A204.1 (cell line): ENCODE results near the gene RMND5A.

Experiments used
- FAIRE-seq: peaks from 2 replicates; lab custom pipeline; 2012; peaks lifted over from hg19 to GRCh38; lab: Jason Lieb, UNC

RMND5A gene

DNA sequence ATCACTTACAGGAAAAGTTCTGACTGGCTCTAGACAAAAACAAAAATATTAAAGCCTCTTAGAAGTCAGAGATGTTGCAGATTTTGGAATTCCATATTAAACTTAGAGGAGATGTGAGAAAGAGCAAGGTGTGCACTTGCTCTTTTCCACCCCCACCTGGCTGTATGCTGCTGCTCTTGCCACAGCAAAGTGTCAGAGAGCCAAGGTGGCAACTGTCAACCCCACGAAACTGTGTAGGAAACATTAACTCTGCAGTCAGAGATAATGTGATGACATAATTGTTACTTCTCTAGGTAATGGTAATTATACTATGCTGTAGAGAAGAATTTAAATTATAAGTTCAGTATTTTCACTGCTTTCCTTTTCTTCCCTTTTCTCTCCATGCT, 45.2 kb downstream of the RMND5A start:
- FAIRE-seq, result no peak

DNA sequence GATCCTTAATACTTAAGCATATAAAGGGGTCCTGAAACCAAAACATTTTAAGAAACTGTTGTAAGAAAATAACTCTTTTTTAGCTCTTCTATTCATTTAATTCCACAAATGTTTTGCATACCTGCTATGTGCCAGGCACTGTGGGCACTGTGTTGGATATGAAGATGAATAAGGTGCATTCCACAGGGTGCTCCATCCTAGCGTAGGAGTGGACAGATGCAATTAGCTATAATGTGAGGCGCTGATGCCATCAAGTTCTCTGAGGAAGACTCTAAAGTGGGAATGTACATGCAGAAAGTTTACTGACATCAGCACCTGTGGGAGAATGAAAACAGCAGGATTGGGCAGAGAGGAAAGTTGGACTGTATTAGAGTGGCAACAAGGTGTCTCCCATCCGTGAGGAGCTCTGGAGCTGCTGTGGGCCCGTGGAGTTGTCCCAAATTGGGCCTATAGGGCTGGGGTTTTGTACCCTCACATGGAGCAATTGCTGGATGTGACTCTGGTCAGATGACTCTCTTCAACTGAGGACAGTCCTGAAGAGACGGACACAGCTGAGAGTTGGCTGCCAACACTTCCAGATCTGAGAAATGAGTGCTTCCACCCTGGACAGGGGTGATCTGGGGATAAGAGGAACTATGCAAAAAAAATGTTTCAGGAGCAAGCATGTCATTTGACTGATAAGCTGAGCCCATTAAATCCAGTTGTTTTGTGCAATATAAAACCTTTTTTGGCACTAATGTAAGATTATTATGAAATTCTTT, 48.3 kb downstream of the RMND5A start:
- FAIRE-seq, result no peak

DNA sequence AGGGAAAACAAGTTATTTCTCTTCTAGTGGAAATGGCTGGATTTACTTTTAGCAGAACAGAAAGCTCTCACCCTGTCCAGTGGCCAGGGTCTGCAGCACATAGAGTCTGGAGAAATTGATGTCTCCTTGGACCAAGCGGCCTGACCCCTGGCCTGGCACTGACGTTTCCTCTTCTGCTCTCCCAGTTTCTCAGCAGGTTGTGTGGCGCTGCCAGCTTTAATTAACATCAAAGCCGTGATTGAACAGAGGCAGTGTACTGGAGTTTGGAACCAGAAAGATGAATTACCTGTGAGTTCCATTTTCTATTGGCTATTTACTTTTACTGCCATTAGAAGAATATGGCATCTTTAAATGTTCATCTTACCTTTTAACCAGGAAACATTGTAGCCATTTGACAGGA, 49.7 kb downstream of the RMND5A start:
- FAIRE-seq, result no peak

DNA sequence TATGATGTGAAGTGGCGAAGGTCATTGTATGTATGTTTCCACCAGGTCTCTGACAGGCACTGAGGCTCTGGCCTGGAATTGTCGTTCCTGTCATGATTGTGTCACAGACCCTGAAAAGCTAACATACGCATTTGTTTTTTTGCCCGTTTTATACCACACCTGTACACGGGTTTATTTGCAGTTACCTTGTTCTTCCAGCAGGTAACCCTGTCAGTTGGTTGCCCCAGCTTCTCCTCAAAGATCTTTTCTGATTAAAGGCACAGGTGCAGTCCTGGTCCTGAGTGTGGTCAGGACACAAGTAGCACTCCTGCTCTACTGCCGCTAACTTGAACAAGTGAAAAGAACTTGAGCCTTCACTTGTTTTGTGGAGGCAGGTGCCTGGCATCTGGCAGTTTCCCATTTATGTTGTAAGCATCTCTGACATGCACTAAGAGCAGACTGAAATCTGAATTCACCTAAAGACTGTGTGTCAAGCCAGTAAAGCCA, 50.8 kb downstream of the RMND5A start:
- no peak for FAIRE-seq

DNA sequence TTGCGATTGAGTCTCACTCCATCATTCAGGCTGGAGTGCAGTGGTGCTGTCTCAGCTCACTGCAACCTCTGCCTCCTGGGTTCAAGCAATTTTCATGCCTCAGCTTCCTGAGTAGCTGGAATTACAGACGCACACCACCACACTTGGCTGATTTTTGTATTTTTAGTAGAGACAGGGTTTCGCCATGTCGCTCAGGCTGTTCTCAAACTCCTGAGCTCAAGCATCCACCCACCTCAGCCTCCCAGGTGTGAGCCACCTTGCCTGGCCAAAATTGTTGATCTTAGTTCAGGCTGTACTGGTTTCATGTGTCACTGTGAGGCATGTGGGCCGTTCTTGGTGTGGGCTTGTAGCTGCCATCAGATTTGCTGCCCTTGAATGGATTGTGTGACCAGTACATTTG, 52.5 kb downstream of the RMND5A start:
- no peak for FAIRE-seq

DNA sequence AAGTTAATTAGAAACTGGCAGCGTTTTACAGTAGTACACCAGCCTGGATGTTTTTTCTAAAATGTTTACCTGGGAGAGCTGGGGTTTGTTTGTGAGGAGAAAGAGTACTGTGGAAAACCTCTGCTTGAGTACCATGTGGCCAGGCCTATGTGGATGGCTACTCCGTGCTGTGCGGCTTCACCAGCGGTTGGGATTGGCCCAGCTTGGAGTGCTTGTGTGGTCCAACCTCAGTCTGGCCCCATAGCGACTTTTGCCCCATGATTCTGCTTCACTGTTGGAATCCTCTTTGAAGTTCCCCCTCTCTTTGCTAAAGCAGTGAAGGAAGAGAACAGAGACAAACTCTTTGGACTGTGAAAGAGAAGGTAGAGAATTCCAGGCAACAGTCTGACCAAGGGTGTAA, 54.8 kb downstream of the RMND5A start:
- no peak for FAIRE-seq

DNA sequence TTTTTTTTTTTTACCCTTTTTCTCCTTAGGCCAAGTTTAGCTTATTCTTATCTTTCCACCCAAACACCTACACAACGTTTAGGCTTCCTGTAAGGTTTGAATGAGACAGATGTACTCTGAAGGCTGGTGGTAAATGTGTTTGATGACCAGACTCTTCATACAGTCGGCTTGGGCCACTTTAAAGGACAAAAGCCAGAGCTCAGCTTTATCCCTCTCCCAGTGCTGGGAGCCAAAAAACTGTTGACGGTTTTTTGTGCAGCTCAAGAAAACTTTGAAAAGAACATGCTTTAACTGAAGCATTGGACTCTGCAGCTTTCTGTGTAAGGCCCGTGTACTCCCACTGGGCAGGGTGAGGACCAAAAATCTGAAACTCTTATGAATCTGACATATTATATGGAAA, 55.2 kb downstream of the RMND5A start:
- no peak for FAIRE-seq

DNA sequence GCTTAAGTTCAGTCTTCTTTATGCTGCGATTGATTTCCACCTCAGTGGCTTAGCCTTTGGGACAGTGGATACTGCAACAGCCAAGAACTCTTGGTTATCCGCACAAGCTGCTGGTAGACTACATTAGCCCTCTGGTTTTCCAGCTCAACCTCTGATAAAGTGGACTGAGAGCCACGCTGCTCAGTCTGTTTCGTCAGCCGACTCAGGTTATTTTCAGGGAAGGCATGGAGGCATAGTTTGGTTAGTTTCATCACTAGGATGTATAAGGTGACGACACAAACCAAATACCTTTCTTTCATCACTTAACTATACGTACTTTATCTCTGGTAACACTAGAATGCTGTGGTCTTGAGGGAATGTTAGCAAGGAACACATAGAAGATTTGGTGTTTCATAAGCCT, 56.4 kb downstream of the RMND5A start:
- no peak for FAIRE-seq

DNA sequence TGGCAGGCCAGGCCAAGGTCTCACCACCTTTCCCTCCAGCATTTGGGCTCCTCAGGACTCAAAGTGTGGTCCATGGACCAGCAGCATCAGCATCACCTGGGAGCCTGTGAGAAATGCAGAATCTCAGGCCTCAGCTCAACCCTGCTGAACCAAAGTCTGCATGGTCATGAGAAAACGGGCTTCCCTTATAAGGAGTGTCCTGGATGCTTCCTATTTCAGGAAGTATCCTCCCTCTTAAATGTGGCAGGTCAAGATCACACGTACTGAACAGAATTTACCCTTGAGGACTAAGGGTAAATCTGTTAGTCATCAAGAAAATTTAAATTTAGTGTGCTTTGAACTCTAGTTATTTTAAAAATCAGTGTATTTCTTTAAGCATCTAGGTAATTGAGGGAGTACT, 58.9 kb downstream of the RMND5A start:
- FAIRE-seq, result no peak

DNA sequence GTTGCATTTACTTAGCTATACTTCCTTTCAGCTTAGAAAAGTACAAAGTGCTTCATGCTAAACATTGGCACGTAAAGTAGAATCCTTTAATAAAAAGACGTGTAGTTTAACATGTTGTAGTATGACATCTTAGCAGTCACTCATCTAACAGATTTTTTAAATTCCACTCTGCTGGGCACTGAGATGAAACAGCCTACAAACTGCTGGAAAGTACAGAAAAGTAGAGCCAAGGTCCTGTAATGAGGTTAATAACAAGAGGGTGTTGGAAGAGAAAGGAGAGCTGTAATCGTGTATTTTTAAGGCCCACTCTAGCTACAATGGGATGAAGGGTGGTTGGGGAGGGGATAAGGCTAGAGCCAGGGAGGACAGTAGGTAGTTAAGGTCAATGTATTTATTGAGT, 59.9 kb downstream of the RMND5A start:
- FAIRE-seq, result no peak

DNA sequence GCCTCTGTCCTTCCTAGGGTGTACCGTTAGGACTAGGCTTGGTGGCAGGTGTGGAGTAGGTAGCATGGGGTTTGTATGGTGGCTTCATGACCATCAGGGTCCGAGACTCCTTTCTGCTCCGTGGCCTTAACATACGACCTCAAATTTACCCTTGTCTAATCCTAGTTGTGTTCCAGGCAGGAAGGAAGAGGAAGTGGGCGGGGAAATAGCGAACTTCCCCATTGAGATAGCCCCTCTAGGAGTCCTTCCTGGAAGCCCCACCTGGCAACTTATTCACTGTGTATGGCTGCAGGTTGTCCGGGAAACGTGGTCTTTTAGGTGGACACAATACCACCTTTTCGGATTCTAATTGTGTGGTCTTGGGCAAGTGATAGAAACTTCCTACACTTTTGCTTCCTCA, 61.3 kb downstream of the RMND5A start:
- FAIRE-seq, result no peak

DNA sequence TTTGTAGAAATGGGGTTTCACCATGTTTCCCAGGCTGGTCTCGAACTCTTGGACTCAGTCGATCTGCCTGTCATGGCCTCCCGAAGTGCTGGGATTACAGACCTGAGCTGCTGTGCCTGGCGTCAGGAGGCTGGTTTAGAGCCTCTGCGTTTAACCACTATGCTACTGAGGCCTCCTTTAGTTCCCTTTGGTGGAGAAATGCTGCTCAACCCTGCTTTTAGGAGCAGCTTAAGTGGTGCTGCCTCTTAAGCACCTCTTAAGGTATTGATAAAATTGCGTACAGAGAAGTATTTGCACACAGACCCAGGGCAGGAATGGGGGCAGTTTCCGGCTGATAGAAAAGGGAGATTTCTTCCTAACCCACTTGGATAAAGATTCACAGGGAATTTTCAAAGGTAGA, 62.7 kb downstream of the RMND5A start:
- FAIRE-seq, result no peak

DNA sequence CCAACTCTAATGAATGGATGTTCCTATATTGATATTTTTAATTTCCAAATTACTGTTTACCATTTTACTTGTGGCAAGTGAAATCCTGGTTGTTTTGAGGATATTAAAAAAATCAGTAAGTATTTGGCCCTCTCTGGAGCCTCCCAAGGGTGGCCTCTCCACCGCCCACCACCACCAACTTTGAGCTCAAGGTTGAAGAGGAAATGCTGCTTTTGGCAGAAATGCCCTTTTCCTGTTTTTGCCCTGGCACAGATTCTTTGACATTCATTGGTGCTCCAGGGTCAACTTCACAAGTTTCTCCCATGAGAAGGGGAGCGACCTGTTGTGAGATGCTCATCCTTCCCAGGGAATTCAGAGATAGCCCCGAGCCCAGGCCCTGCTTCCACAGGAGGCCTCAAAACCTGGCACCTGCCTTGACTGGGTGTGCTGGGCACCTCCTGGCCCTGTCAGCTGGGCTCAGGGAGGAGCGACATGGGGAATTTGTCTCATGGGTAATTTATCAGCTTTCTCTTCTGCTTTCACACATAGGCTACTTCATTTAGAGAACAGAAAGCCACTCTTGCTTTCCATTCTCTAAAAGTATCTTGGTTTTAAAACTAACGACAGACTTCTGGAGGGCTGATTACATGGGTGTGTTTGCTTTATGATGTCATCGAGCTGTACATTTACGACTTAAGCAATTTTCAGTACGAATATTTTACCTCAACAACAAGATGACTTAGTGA, 63.7 kb downstream of the RMND5A start:
- no peak for FAIRE-seq

DNA sequence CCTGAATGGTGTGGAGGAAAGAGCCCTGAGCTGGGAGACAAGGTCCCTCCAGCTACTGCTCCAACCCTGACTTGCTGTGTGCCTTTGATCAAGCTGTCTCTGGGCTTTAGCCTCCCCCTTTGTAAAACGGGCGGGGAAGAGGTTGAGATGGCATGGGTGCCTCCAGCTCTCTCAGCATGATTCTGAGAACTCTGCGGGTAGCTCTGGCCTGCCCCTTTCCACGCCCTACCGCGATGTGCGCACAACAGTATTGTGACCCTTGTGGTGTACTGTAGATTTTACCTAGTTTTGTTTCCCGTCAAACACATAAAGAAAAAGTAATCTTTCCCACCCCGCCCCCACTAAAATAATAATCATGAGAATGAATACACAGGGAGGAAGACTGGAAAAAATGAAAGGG, 65.4 kb downstream of the RMND5A start:
- no peak for FAIRE-seq

DNA sequence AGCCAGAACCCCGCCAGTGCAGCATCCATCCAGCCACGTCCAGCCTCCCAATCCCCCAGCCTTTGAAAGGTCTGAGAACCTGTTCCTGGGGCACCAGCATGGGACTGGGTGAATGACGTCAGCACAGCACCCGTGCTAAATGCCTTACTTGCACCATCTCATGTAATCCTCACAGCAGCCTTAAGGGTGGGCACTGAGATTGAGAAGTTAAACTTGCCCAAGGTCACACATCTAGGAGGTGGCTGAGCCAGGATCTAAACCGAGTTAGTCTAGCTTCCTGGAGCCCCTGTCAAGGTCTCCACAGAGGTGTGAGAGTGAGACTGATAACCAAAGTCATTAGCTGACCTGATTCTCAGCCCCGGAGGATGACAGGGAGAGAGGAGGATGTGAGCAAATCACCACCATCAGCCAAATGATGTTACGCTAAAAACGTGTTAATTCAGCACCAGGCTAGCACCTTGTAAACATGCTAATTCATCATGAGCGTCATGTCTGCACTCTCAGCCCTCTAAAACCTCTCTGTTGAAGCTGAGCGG, 66.0 kb downstream of the RMND5A start:
- FAIRE-seq, result no peak

DNA sequence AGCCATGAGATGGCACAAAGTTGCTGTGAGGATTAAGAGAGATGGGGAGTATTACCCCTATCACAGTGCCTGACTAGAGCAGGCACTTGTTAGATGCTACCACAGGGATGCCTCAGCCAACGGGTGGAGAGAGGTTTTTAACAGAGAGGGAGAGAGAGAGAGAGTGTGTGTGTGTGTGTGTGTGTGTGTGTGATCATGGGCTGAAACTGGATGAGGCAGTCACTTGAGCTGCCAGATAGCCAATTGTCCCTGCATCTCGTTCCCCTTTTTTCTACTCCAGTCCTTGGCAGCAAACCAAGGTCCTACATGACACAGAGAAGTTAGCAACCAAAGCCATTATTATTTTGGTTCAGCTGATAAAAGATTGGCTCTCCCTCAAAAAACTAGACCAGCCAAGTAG, 67.6 kb downstream of the RMND5A start:
- FAIRE-seq, result no peak

DNA sequence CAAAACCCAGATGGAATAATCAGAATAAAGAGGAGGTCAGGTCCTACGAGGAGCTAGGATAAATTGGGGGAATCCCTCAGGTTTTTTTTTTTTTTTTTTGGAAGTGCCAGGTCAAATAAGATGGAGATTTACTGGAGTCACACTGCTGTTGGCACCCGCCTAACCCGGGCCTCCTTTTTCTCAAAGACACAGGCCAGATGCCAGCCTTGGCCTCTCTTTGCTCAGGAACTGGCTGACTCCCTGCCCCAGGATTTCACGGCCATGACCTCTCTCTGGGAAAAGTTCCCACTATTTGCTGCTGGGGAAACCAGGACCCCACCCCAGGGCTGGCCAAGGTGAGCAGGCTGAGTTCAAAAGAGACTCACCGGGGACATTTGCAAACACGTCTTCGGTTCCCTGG, 68.1 kb downstream of the RMND5A start:
- no peak for FAIRE-seq

DNA sequence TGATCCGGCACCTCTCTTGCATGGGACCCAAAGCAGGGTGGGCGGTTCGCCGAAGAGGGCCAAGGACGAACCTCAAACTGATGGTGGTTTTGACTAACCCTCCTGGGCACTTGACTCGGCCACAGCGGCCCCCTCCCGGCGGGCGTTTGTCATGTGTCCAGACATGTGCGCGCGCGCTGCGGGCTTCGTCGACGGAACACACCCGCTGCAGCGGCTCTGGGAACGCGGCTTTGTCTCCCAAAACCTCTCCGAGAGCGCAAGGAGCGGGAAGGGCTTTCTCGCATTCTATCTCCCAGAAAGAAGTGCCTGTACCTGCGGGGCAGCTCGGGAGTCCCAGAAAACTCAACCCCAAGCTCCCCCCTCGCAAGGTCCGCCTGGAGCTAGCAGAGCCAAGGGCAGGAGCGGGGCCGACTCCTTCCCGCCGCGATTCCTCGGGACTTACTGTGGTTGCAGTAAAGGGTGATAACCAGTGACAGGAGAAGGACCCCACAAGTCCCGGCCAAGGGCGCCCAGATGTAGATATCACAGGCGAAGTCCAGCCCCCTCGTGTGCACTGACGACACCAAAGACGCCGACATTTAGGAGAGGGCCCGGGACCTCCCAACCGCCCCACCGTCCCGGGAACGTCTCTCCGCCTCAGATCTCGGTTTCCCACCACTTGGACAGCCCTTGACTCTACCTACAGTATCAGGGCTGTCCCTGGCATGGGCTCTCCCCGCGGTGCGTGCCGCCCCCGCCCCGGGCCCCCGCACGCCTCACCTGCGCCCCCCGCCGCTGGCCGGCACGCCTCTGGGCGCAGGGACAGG, 69.0 kb downstream of the RMND5A start:
- FAIRE-seq, result no peak

DNA sequence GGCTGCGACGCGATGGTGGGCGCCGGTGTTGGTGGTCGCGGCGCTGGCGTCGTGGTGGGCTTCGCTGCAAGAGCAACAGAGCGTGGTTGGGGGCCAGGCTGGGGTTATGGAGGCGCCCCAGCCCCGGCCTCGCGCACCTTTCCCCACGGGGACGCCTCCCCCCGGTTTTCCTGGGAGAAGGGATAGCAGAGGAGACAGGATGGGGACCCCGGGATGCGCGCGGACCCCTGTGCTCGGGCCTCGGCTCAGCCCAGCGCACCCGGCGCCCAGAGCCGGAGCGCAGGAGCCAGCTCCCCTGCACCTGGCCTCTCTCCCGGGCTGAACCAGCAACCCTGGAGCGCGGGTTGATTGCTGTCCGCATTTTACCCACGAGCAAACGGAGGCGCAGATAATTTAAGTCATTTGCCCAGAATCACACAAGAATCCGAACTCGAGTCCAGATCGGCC, 69.6 kb downstream of the RMND5A start:
- FAIRE-seq, result no peak

DNA sequence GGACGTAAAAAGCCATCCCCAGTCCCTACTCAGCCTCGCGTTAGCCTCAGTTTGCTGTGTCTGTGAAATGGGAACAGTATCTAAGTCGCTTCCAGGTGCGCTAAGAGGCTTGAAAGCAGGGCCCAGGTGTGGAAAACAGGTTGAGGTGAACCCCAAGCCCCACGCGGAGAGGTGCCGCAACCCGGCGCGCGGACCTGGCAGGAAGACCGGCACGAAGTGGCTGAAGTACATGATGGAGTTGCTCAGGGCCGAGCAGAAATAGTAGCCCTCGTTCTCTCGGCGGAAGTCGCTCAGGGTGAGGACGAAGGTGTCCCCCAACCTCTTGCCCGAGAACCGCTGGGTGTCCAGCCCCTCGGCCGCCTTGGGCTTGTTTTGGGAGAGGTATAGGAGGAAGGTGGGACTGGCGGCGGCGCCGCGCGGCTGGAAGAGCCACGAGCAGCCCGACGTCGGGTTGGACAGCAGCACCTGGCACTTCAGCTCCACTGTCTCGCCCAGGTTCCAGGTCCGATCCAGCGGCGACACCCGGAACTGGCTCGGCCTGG, 70.1 kb downstream of the RMND5A start:
- FAIRE-seq, result no peak

DNA sequence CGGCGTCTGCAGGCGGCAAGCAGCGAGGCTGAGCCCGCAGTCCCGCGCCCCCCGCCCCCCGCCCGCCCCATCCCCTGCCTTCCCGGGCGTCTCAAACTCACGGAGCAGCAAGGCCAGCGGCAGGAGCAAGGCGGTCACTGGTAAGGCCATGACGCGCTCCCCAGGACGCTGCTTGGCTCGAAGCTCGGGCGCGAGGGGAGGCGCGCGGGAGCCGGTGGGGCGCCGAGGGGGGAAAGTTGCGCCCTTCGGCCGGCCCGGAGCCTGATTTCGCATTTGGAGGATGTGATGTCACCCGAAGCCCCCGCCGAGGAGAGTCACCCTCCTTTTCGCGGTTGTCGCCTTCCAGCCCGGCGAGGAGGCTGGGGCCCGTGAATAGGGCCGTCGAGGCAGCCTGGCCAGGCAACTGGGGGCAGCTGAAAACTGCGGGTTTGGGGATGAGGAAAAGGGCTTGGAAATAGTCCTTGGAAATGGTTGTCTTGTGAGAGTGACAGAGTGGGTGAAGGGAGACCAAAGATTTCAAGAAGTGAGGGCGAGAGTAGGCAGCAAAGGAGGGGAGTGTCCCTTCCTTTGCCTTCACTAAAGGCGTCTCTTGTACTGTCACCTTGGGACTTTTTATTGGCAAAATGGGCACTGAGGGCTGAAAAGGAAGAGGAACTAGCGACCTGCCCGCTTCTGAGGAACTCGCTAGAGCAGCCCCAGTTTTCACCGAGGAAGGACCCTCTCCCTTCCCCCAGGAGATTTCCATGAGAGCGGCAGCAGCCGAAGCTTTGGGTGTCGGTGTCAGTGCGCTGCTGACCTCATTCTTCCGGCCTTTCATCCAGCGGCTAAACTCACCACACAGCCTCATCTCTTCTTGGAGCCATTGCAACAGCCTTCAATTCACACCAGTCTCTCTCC, 70.8 kb downstream of the RMND5A start, which contains the start of gene CD8A:
TSS of gene CD8A (minus strand) at position 238 of the 897 bp plus-strand sequence. CDS start at position 150, 88 bp downstream.
- no peak for FAIRE-seq
